ENCODE measurements around the gene RNF19B.
"Not testable (repeated sequence)": the region's sequence is repeated elsewhere in the genome, so short reads cannot be mapped to it uniquely, and the experiment has no call there.

RNF19B gene, protein sequence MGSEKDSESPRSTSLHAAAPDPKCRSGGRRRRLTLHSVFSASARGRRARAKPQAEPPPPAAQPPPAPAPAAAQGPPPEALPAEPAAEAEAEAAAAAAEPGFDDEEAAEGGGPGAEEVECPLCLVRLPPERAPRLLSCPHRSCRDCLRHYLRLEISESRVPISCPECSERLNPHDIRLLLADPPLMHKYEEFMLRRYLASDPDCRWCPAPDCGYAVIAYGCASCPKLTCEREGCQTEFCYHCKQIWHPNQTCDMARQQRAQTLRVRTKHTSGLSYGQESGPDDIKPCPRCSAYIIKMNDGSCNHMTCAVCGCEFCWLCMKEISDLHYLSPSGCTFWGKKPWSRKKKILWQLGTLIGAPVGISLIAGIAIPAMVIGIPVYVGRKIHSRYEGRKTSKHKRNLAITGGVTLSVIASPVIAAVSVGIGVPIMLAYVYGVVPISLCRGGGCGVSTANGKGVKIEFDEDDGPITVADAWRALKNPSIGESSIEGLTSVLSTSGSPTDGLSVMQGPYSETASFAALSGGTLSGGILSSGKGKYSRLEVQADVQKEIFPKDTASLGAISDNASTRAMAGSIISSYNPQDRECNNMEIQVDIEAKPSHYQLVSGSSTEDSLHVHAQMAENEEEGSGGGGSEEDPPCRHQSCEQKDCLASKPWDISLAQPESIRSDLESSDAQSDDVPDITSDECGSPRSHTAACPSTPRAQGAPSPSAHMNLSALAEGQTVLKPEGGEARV

GRCh38 chr1:32964461-32965250 lies at the start of gene RNF19B:
RNF19B (minus strand) TSS chr1:32964809; CDS start chr1:32964685, 124 bp downstream.
- DNase-seq (ENCODE audit: low read depth in 2 of 2) = peak; percentile 94 to 96

DNA sequence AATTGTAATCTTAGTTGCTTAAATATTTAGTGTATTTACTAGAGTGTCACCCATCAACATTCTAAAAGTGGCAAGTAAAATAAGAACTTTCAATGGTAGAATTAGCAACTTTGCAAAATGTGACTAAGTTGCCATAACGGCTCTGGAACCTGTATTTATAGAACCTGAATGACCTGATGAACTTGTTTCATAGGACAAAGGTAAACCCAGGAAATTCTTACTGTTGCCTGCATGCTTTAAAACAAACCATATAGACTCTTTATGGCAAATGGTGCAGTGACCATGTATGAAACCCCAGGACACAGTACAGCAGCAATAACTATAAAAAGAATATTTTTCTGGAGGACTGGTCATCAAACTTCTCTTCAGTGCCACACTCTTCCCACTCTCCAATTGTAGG lies 49.2 kb upstream of the RNF19B start:
- no peak for DNase-seq (ENCODE audit: low read depth in 2 of 2)

DNA sequence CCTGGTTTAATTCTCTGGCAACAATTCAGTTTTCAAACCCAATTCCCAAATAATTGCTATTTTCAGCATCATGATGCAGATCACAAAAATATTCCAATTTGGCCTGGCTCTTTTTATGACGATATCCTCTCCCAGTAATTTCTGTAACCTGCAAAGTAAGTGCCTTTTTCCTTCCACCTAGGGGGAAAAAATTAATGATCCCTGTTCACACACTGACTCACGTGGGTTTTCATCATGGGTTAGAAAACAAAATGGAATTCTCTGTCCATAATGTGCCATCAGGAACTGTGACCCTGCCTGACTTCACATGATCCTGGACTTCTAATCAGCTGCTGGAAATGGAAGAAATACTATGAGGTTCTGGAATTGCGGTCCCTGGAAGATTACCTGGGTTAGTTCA lies 47.6 kb upstream of the RNF19B start:
- DNase-seq (ENCODE audit: low read depth in 2 of 2) = no peak

DNA sequence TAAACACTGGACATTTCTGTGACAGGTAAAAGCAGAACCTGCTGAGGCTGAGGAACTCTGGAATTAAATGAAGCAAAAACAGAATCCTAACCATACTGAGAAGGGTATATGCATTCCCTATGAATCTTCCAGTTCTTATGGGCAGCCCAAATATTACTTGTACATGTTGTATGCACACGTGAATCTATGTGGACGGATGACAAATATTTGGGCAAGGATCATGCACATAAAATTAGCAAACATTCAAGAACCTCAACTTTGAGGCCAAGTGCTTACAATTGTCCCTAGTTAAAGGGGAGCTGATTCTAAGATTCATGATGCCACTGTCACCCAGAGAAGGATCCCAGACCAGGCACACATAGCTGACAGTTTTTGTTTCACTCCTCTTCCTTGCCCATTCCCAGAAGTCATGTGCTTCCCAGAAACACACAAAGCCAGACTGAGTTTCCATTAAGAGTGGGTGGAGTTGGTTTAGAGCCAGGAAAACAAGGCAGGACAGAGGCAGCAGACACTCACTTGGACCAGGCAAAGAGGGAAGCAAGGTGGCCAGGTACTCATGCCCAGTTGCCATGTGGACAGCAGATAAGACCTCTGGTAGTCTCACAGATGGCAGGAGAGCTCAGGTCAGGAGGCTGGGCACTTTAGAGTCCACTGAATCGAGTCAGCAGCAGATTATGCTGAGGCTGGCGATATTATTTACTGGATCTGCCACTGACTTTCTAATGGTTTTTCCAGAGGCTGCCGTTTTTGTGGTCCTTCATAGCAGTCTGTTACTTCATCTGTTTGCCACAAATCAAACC lies 46.5 kb upstream of the RNF19B start:
- no peak for DNase-seq (ENCODE audit: low read depth in 2 of 2)

GRCh38 chr1:33009561-33009960 lies 45.0 kb upstream of the RNF19B start:
- DNase-seq (ENCODE audit: low read depth in 2 of 2) = no peak

- DNase-seq (ENCODE audit: low read depth in 2 of 2) = no peak
Observed at GRCh38 chr1:33008051-33008914, 43.7 kb upstream of the RNF19B start.

DNA sequence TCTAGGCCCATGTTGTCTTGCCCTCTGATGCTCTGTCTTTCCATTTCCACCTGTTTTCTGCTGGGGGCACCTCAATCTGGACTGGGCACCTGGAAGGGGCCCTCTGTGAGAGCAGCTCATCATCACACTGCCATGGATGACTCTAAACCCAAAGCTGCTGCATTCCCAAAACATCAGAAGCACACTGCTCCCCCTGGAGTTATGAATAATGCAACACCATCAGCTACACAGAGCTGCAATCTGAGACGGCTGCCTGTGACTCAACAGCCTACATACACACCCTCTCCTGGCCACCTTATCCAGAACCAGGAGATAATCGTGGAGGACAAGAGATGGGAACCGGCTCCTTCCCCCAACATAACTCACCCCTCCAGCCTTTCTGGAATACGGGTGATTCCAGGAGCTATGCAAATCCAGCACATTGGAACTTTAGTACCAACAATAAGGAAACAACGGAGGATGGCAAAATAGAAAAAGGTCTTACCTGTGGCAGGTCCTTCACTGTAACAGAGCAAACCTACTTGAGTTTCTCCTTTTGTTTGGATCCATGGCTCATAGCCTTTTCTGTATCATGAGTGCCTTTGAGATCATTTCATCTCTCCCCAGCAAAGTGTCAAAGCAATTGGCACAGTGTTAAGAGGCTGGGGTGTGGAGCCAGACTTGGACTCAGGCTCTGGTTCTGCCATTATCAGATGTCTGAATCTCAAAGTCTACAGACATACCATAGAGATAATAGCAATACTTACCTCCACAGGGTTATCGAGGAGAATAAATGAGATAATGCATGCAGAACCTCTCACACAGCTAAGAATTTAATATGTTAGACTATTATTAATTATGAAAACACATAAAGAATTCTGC lies 42.8 kb upstream of the RNF19B start:
- DNase-seq (ENCODE audit: low read depth in 2 of 2) = no peak

DNA sequence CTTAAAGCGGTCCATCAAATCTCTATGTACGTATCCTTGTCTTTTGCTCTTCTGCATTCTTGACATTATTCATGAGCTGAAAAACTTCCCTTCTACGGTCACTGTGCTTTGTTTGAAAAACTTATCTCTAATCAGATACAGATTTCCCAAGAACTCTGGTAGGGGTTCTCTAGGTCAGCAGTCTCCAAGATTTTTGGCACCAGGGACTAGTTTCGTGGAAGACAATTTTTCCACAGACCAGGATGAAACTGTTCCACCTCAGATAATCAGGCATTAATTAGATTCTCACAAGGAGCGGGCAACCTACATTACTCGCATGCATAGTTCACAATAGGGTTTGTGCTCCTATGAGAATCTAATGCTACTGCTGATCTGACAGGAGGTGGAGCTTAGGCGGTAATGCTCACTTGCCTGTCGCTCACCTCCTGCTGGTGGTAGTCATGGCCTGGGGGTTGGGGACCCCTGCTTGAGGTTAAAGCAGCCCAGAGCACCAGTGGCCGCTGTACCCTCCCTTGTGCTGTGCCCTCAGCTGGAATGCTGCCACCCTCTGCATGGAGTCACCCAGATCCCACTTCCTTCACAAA lies 41.3 kb upstream of the RNF19B start:
- DNase-seq (ENCODE audit: low read depth in 2 of 2) = no peak

DNA sequence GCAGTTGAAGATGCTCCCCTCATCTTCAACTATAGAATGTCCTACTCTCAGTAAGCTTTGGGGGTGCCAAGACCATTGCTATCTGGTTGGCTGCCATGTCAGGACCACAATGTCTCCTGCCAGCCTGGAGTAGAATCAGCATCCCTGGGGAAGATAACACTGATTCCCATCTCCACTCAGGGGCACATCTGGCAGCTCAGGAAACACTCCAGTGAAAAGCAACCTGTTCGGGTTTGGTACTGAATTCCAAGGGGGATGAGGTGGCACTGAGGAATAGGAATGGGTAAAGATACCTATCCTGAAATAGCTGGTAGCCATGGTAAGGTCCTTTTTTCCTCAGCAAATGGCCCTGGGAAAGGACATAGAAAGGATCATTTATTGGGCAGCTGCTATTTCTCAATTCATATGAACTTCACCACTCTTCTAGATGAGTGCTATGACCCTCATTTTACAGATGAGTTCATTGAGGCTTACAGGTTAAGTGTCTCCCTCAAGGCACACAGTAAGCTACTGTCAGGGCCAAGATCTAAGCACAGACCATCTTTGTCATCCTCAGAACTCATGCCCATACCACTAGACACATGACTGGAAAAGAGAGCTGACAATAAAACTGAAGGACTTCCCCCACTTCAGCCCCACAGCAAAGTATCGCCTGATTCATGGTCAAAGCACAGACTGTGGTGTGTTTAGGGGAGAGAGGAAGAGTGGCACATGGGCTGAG lies 40.7 kb upstream of the RNF19B start:
- no peak for DNase-seq (ENCODE audit: low read depth in 2 of 2)

DNA sequence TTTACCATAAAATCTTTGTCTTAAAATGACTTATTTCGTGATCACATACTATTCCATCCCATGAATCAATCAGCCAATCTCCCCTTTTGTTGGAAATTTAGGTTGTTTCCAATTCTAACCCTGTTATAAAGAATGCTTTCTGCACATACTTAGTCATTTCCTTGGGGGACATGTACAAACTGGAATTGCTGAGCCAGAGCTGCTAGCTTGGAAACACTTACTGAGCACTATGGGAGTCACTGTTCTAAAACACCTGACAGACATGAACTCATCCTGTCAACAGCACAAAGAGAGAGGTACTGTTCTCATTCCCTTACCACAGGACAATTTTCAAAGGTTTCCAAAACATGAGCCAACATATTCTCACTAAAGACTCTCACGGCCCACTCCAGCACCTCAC lies 40.0 kb upstream of the RNF19B start:
- DNase-seq (ENCODE audit: low read depth in 2 of 2) = no peak

- no peak for DNase-seq (ENCODE audit: low read depth in 2 of 2)
Observed at GRCh38 chr1:33003657-33004056, 39.0 kb upstream of the RNF19B start.

GRCh38 chr1:33002006-33002405 lies 37.4 kb upstream of the RNF19B start:
- no peak for DNase-seq (ENCODE audit: low read depth in 2 of 2)

GRCh38 chr1:33001282-33001681 lies 36.7 kb upstream of the RNF19B start:
- DNase-seq (ENCODE audit: low read depth in 2 of 2) = no peak

- DNase-seq (ENCODE audit: low read depth in 2 of 2) = no peak
Observed at GRCh38 chr1:33000427-33001026, 35.9 kb upstream of the RNF19B start.

DNA sequence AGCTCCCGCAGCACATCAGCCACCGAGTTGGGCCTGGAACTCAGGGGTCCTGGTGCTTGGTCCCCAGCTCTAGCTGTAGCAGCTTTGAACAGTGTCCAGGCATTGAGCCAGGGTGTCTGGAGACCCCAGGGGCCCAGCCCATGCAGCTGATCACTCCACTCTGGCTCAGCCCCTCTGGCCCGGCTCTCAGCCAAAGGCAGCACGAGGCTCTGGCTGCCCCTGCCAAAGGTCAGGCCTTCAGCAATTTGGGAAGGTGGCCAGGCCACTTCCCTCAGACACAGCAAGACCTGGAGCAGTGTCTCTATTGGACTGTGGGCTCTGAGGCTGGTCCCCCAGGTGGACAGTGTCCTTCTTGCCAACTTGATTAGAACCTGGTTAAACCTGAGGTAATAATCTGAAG lies 34.4 kb upstream of the RNF19B start:
- no peak for DNase-seq (ENCODE audit: low read depth in 2 of 2)

DNA sequence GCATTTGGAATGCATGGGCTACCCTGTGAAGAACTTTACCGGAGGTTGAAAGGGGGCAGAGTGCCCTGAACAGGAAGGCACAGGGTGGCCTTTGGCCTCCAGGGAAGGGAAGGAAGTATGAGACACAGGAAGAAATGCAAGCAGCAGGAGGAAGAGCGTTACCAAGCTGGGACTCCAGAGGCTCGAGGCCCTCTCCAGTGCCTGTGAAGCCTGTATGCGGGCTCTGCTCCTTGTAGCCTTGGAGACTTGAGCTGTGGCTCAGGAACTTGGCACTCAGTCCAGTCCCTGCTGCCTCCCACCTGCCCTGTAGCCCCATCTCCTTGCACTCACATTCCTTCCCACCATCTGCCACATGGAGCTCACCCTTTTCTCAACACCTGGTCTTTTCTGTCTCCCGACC lies 33.5 kb upstream of the RNF19B start:
- DNase-seq (ENCODE audit: low read depth in 2 of 2) = no peak

DNA sequence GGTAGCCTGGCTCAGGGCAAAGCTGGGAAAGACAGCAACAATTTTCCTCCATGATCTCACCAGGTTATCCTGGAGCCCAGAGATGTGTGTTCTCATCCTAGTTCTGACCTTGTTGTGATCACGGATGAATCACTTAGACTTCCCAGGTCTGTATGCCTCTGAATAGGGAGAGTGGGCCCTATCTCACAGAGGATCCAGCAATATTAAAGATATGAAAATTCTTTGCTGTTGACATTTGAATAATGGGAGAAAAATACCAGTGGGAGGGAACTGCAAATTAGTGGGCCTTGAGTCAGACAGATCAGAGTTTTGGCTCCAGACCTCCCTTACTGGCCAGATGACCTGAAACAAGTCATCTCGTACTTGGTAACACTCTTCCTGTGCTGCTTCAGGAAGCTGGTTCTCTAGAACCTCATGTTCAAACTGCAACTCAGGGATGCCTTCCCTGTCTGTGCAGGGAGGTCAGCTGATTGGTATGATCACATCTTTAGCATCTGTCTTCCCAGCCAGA lies 32.8 kb upstream of the RNF19B start:
- DNase-seq (ENCODE audit: low read depth in 2 of 2) = no peak

DNA sequence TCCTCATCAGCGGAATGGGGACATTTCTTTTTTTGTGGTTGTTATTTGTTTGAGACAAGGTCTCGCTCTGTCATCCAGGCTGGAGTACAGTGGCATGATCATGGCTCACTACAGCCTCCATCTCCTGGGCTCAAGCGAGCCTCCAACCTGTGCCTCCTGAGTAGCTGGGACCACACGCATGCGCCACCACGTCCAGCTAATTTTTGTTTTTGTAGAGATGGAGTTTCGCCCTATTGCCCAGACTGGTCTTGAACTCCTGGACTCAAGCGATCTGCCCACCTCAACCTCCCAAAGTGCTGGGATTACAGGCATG lies 28.7 kb upstream of the RNF19B start:
- not testable (repeated sequence) for DNase-seq (ENCODE audit: low read depth in 2 of 2)
